HG03439 (cell line): ENCODE data around the gene SMPD3.

Source experiments
- ATAC-seq: cut with Tn5 transposase; IDR thresholded peaks from one replicate; pipeline ENCODE4 v1.9.1; 2021; ENCODE audit warnings: mild to moderate bottlenecking, moderate library complexity; ENCODE audit not compliant: unreplicated experiment

The SMPD3 gene

DNA sequence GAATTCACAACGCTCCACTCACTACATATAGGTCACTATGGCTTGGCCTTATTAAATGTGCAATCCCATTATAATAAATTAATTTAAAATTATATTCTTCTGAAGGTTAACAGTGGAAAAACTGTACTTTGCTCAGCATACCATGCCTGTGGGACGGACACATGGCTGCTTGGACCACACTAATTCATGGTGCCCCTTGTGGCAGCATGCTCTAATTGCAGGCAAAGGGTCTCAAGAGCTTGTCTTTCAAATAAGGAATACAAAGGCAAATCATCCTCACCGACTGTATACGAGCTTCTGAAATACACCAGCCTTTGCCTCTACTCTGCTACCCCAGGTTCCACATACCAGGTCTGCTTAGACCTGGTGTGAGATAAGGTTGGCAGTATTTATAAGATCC lies 11.7 kb downstream of the SMPD3 start:
- no peak for ATAC-seq

DNA sequence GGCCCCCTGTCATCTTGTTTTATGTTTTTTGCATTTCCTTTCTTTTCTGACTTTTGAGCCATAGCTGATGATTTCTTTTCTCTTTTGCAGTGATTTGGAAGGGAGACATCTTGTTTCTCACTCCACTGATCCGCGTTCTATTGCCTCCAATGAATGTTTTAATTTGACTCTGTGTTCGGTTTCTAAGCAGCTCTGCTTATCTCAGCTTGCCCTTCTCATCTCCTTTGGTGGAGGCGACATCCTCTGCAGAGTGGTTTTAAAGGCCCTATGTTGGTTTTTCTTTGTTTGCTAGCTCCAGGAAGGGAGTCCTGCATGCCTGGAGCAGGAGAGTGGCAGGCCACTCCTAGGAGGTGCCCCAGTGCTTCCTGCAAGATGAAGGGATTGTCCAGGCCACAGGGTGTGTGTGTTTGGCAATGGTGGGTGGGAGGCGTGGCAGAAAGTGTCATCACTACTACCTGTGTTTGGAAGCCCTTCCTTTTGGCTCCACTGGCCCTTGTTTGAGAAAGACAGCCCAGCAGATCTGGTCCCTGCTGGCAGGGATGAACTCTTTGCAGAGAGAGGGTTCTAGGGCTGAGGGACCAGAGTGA lies 13.6 kb downstream of the SMPD3 start:
- ATAC-seq: no peak

DNA sequence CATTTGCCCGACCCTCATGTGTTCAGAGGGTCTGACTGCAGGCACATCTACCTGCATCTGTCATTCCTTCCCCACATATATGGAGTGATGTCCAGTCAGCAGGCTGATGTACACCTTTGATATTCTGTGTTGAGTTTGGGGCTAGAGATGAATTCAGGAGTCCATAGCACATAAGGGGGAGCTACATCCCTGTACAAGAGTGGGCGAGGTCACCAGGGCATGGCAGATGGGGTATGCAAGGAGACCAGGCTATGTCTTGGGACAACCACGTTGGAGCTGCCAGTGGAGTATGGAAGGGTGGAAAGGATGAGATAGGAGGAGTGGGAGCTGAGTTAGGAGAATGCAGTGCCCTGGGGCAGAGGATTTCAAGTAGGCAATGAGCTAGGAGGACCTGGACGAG lies 15.0 kb downstream of the SMPD3 start:
- ATAC-seq: no peak

DNA sequence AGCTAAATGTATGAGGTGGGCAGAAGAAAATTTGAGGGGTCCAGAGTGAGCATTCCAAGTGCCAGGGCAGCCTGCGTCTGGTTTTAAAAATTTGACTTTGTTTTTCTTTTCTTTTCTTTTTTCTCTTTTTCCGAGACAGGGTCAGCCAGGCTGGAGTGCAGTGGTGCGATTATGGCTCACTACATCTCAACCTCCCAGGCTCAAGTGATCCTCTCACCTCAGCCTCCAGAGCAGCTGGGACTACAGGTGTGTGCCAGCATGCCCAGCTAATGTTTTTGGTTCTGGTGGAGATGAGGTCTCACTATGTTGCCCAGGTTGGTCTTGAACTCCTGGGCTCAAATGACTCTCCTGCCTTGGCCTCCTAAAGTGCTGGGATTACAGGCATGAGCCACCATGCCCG lies 15.6 kb downstream of the SMPD3 start:
- no peak for ATAC-seq

DNA sequence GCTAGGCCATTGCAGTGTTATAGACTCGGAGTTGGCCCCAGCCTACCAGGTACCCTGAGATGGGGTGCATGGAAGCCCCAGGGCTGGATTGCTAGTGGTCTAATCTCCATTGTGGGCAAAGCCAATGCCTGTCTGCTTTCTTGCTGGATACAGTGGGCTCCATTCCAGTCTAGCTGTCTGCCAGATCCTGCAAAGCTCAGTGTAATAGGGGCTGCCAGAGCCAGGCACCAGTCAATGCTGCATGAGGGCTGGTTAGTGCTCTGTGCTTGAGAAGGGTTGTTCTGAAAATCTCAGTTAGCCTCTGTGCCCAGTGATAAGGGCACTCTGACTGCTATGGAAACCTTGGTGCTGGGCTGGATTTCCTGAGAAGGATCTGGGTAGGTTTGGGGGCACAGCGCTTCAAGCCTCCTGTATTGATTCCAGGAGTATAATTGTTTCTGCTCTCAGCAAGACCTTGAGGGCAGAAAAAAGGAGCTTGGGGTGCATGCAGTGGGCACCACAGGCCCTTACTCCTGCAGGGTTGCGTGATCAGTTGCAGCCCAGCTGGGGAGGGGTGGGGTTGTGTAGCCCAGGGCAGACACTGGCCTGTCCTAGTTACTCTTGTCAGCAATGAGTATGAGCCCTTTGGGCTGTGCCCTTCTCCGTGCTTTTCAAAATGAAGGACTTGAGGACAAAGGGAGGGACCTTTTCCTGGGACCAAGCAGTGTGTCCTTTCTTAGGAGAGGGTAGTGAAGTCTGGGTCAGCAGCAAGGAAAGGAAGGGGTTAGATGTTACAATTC lies 19.0 kb downstream of the SMPD3 start:
- ATAC-seq: no peak

DNA sequence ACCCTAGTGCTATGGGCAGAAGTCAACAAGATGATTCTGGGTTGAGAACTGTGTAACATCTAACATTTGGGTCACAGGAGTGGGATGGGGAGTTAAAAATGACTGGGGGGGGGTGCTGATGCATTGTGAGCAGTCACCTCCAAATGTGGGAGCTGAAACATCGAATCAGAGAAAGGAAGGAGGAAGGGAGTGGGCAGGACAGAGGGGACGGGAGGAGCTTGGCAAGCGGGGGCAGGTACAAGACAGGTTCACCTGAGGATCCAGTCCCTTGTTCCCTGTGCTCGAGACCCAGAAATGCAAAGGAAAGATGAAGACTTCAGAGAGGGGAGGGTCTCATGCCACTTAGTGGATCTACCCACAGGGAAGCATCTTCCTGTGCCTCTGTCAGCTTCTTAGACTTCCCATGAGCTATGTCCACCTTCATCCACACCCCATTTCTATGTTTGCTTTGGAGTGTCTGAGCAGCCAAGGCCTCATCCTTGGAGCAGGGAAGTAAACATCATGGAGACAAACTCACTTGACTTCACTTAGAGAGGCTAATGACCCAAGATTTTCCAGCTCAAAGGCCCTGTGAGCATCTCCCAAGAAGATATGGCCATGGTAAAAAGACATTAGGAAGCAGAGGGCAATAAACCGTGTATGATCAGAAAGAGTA lies 20.5 kb downstream of the SMPD3 start:
- no peak for ATAC-seq

DNA sequence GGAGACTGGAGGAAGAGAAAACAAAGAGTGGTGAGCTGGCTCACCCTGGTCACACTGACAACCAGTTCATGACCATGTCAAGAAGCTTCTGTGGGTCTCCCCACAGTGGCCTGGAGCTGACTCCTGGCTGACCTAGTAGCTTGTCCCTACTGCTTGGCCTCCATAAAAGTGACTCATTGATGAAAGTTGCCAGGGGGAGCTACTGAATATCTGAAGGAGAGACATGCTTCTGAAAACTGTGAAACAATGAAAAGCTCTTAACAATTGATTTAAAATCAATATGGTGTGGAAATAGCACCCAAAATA lies 22.0 kb downstream of the SMPD3 start:
- no peak for ATAC-seq

DNA sequence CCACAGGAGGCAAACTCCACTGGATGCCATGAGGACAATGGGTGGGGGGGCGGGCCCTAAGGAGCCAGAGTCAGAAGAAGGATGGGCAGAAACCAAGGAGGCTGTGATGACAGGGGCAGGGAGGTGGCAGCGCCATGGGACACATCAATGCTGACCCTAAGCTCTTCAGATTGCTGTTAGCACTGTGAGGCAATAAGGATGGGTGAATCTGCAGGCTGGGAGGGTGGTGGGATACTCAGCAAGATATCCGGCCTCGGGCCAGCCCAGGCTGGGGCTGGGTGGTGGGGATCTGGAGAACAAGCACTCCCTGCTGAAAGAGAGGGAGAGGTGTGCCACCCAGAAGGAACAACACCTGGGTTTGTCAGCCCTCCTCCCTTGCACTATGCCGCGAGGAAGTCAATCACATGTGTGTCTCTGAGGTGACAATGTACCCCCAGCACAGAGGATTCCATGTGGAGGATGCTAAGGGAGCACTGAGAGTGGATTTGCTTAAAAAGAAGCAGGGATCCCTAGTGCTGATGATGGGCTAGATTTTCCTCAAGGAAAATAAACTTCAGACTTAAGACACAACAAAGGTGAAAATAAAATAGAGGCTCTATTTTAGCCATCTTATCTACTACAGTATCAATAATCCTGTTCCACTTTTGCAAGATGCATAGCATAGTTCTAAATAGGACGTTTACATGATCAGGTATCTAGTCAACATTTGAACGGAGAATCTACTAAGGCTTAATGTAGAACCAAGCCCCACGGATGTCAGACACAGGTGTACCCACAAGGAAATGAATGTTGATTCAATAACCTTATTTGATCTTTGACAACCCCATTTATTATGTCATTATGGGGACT lies 22.6 kb downstream of the SMPD3 start:
- no peak for ATAC-seq

DNA sequence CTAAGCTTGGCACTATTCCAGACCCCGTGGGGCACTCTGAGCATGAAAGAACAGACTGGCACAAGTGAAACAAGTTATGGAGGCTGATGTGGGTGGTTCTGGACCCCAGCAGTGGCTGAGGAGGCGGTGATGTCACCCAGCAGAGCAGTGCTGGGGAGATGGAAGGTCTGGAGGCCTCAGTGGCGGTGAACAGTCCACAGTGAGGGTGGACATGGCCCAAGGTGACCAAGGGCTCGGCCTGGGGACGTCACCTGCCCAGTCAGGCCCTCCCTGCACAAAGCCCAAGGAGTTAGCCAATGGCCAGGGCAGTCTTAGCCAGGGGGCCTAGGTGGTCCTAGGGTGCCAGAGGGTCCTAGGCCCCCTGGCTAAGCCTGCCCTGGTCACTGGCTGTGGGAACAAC lies 24.5 kb downstream of the SMPD3 start:
- ATAC-seq: no peak

DNA sequence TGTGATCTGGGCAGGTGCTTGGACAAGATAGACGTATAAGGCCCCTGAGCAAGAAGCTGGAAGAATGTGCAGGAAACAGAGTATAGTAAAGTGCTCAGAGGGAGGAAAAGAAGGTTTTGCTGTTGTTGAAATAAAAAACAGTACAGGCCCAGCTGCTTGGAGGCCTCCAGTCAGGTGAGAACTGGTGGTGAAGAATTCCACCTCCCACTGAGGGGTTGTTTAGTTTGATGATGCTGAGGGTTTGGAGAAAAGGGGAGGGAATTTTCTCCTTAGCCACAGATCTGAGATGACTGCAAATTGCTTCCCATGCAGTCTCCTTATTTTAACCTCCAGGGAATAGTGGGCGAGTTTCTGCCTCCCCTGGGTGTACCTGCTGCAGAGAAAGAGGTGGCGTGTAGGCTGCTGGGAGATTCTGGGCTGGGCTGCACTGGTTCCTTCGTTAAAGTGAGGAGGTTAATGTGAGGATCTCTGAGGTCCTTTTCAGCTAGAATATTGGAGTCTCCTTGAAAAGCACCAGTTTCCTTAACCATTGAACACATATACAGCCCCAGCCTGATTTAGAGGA lies 25.8 kb downstream of the SMPD3 start:
- no peak for ATAC-seq

DNA sequence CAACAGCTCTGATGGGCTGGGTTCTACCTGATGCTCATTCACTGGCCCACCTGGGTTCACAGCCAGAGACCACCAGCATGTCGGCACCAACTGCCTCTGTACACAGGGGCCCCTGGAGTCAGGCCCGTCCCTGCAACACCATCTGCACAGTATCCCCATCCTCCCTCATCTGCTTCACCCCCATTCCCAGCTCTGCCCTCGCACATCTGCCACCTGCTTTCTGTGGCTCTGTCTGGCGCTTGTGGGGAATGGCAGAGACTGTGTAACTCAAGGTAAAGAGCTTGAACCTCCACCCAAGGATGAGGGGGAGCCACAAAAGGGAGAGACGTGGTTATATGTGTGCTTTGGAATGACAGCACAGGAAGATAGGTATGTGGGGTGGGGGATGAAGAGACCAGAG lies 27.2 kb downstream of the SMPD3 start:
- no peak for ATAC-seq

DNA sequence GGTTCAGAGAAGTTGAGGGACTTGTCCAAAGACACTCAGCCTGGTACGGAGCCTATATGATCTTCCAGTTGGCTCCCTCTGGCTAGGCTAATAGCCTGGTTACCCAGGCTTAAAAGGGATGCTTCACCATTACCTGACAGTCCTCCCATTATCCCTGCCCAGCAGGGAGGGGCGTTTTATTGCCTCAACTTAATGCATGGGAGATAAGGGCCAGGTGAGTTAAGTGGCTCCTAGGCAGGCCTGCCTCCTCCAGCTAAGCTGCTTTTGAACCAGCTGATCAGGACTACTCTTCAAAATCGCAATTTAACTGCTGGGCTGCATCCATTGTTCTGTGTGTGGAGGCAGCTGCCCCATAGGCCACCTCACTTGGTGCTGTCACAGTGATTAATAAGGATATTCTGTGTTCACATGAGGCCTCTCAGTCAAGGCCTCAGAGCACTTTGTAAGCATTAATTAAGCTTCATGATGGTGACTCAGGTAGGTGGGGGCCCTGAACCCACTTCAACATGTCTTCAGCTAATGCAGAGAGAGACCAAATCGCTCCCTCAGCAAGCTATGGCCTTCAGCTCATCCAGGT lies 27.9 kb downstream of the SMPD3 start:
- ATAC-seq: no peak

DNA sequence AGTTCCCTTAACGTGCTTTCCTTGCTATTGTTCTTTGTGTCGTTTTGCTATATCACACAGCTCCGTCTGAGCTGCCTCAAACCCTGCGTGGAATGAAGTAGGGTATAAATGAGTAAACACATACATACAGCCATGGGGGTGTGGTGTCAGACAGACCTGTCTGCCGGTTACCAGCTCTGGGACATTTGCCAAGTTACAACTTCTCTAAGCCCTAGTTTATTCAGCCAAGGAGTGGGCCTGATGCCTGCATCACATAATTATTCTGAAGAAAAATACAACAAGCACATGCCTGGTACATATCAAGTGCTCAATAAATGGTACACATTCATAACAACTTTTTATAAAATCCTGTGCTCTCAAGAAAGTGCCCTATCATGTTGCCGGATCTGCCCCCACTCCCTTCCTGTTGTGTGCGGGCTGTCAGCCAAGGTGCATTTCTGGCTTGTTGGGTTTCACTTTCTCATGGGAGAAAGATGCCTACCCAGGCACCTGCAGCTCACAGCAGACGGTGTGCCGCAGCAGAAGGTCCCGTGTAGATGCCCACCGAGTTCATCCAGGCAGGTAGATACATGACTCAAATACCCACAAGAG lies 30.5 kb downstream of the SMPD3 start:
- peak; percentile 75 for ATAC-seq

DNA sequence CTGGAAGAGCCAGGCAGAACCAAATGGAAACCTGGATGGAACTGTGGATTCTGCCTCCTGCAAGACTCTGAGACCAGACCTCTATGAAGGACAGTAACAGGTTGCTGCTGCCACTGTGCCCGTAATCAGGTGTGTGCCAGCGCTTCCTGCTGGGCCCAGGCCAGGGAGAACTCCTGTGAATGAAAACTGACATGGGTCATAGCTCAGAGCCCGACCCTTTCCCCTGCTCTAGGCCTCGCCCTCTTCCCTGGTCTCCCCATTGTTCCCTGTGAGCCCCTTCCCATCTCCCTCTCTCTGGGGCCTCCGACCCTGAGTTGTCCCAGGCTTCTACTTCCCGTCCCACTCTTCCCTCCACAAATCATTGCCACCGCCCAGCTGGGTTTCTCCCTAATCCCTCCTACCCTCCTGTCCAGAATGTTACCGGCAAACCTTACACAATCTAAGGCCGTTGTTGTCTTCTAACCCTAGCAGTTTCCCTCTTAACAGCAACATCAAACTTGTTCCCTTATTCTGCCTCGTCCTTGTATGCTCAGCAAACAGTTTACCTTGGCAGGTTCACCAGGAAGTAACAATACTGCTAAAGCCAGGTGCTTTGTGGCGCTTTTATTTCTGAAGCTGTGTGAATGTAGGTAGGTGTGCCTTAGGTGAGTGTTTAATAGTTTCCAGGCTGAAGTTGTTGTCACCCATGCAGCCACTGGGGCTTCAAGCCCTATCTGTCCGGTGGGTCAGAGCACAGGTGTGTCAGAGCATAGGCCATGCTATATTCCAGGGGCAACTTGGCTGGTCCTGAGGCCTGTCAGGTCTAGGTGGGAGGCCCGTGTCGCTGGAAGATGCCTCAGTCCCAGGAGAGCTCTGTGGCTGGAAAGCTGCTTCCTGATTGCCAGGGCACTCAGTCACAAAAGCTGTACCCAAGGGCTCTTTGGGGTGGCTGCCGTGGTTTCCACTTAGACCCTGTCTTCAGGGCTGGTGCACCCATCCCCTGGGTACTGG lies 32.0 kb downstream of the SMPD3 start:
- no peak for ATAC-seq

DNA sequence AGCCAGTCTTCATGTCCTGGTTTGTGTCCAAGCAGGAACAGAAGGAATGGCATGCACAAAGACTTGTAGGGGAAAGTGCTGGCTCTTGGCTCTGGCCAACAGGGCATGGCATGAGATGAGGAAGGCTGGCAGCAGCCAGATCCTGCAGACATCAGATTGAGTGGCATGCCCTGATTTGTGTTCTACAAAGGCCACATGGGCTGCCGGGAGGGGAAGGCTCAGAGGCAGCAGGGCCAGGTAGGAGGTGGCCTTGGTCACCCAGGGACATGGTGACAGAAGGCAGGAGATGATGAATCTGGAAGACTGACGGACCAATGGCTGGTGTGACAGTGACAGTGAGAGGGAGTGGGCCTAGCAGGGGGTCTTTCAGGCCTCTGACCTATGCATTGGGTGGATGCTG lies 33.7 kb downstream of the SMPD3 start:
- no peak for ATAC-seq

DNA sequence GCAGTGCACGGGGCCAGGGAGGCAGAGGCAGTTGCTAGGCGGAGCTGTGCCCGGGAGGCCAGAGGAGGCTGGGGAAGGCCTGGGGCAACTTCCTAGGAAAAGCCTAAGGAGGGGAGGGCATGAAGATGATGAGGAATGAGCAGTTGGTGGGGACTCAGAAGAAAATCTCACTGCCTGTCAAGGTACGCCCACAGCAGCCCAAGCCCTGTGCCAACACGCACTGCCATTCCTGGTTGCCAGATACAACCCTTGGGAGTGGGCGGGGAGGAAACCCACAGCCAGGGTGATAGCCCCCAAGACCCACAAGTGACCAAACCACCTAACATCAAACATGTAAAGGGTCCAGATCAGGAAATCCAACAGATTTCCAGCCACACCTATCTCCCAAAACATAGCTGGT lies 36.2 kb downstream of the SMPD3 start:
- ATAC-seq: no peak

DNA sequence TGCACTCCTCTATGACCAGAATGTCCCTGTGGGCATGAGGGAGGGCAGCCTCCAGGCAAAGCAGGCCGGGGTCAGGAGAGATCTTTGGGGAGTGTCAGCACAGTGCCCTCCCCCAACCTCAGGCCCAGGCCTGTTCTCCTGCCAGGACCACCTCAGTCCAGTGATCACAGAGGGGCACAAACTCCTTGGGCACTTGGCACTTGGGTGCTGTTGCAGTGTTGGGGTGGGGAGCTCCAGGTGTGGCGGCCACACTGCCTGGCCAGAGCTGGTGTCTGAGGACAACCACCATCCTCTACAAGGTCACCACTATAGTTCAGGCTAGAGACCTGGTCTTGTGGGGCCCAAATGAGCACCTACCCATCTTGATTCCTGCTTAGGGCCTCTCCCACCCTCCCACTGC lies 37.2 kb downstream of the SMPD3 start:
- no peak for ATAC-seq

DNA sequence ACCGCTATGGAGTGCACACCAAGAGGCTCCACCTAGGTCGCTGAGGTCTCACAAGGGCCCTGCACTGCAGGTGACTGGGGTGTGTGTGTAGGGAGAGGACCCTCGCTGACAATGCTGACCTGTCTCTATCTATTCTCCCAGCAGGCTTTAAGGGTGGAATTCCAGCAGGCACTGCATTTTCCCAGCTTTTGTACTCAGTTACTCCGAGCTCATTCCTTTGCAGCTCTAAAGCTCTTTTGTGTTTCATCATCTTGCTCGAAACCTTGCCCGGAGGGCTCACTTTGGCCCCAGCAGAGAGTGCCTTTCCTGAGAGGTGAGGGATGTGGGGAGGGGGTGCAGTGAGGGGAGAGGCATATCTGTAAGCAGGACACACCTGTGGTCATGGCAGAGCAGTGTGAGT lies 39.3 kb downstream of the SMPD3 start:
- ATAC-seq: no peak

DNA sequence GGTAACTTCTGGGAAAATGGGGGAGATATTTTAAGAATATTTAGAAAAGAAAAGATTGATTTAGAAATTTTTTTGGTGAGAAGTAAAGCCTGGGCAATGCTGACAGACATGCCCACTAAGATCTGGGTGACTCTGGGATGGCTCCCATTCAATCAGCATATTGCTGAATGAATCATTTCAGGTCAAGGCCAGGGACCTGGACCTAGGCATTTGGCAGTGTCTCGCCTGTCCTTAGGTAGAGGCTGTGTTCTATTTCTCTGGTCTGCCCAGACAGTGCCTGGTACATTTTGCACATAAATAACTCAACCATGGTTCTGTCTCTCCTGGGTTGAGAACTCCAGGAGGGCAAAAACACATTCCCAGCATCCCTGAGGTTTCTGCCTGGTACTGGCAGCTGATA lies 39.9 kb downstream of the SMPD3 start:
- ATAC-seq: no peak
